GM18870 (cell line): ENCODE data around the gene PPP1R16B.
"Not testable (repeated sequence)": the region's sequence is repeated elsewhere in the genome, so short reads cannot be mapped to it uniquely, and the experiment has no call there.

Source experiments
- ATAC-seq: cut with Tn5 transposase; IDR thresholded peaks from one replicate; pipeline ENCODE4 v1.9.1; 2021; ENCODE audit warnings: moderate library complexity; ENCODE audit not compliant: unreplicated experiment

Gene PPP1R16B

GRCh38 chr20:38843346-38843745 lies 37.8 kb downstream of the PPP1R16B start:
- ATAC-seq: no peak

GRCh38 chr20:38844963-38845362 lies 39.5 kb downstream of the PPP1R16B start:
- no peak for ATAC-seq

DNA sequence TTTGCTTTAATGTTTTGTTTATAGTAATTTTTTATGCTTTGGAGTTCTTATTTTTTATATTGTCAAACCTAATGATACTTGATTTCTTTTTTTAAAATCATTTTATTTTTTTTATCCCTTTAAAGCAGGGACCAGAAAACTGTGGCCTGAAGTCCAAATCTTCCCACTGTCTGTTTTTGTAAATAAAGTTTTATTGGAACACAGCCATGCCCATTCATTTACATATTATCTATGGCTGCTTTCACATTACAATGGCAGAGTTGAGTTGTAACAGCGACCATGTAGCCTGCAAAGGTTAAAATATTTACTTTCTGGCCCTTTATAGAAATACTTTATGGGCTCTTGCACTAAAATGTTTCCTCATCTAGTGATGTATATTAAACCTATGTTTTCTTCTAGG lies 42.3 kb downstream of the PPP1R16B start:
- ATAC-seq: no peak

- no peak for ATAC-seq
Observed at GRCh38 chr20:38853759-38854158, 48.3 kb downstream of the PPP1R16B start.

DNA sequence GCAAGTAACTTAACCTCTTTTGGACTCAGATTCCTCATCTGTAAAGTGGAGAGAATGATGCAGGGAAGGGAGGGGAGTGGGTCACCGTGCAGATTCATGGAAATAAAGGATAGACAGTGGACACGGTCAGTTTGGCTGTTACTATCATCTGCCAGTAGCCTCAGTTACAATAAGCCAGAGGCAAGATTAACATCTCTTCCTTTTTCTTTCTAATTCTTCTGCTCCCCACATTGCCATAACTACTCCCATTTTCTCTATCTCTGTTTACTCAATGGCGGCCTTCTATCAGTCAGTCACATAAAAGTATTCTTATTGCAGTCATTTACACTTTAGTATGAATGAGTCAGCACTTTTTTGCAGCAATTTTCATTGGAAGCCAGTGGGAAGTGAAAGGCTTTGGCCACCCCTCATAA lies 49.2 kb downstream of the PPP1R16B start:
- ATAC-seq: no peak

DNA sequence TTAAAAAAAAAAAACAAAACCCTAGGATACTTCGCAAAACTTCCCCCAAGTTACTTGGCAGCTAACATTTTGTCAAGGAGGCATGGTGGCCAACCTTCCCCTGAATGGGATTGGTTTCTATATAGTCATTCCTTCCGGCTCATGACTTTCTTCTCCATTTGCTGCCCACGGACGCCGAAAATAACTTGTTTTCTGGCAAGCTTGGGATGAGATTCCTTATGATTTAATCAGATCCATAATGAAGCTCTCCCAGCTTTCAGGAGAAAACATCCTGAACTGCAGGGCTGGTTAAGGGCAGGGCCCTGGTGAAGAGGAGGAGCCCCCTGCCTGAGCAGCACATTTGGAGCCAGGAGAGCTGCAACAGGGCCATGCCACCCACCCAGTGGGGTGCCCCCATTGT lies 49.9 kb downstream of the PPP1R16B start:
- no peak for ATAC-seq

DNA sequence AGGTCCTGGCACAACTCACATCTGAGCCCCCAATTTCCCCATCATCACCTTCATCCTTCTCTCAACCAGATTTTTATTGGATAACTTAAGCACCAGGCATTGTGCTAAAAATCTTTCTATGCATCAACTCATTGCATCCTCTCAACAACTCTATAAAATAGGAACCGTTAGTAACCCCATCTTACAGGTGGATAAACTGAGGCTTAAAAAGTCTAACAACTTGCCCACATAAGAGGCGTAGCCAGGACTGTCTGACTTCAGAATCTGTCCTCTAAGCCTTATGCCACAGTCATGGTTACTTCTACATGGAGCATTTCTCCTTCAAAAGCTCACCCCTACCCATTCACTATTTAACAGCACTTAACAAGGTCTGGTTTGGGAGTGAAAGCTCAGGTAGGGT lies 51.1 kb downstream of the PPP1R16B start:
- ATAC-seq: no peak

DNA sequence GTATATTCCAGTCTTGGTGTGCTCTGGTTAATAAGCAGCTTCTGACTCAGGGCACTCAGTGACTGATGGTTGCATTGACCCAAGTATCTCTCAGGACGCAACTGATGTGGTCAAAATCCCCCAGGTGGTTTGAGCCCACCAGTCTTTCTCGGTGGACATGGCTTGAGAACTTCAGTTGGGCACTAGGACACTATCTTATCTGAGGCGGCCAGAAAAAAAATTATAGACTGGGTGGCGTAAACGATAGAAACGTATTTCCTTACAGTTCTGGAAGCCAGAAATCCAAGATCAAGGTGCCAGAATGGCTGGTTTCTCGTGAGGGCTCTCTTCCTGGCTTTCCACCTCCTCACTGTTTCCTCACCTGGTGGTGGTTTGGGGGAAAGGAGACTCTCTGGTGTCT lies 52.2 kb downstream of the PPP1R16B start:
- no peak for ATAC-seq

DNA sequence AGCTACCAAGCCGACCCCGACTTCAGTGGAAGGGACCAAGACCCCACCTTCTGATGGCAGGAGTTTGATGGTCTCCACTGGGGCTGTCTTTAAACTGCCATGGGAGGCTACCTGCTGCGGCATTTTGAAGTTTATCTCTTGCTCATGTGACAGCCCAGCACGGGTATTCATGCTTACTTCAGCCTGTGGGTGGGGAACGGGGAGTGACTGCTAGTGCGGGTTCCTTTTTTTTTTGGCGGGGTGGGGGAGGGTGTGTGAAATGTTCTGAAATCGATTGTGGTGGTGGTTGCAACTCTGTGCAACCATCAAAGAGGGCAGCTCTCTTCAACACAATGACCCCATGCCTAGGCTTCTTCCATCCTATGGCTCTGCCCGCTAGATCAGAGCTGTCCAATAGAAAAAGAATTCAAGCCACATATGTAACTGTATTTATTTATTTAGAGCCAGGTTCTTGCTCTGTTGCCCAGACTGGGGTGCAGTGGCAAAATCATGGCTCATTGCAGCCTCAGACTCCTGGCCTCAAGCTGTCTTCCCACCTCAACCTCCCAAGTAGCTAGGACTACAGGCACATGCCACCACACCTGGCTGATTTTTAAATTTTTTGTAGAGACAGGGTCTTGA lies 53.7 kb downstream of the PPP1R16B start:
- no peak for ATAC-seq

- ATAC-seq: not testable (repeated sequence)
Observed at GRCh38 chr20:38859857-38860256, 54.4 kb downstream of the PPP1R16B start.

DNA sequence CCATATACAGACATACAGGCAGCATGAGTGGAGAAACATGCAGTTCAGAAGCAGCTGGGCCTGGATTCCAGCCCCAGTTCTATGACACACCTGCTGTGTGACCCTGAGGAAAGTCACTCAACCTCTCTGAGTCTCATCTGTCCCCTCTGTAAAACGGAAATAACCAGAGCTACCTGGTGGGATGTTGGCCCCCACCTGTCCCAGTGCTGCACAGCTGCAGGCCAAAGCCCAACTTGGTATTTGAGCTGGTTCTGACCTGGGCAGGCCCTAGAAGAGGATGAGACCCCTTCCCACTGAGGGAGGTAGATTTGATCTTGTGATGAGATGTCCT lies 55.5 kb downstream of the PPP1R16B start:
- ATAC-seq: no peak

DNA sequence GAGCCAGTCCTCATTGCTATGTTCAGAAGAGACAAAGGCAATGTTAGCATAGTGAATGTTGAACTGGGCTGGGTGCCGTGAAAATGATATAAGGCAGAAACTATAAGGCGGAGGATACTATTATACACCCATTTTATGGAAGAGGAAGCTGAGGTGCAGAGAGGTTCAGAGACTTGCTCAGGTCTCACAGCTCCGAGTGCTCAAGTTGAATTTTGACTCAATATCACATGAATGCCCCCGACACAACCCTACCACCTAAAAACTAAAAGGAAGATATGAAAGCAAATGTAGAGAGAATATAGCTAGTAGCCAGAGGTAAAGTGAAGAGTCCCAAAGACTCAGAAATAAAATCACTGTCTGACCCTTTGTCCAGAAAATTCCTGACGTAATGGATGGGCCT lies 56.7 kb downstream of the PPP1R16B start:
- no peak for ATAC-seq

GRCh38 chr20:38863024-38863851 lies 57.7 kb downstream of the PPP1R16B start:
- peak; percentile 48 for ATAC-seq

DNA sequence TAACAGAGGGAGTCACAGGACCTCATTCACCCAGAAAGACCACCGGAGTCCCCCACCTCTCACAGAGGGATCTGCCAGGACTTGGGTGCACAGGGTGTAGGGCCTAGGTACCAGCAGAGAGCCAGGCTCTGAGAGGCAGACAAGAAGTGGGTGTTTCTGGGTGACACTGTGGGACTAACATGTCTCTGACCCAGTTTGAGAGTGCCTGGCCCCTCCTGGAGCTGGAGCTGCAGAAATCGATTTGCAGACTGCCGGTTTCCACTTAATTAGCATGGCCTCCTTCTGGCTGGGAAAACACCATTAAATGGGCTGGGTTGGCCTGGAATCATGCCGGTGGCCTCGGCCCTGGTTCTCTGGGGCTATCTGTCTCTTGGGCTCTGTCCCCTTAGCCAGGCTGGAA lies 59.2 kb downstream of the PPP1R16B start:
- no peak for ATAC-seq

GRCh38 chr20:38866265-38867061 lies 61.0 kb downstream of the PPP1R16B start:
- ATAC-seq: no peak

- ATAC-seq: no peak
Observed at GRCh38 chr20:38867062-38867359, 61.5 kb downstream of the PPP1R16B start.

DNA sequence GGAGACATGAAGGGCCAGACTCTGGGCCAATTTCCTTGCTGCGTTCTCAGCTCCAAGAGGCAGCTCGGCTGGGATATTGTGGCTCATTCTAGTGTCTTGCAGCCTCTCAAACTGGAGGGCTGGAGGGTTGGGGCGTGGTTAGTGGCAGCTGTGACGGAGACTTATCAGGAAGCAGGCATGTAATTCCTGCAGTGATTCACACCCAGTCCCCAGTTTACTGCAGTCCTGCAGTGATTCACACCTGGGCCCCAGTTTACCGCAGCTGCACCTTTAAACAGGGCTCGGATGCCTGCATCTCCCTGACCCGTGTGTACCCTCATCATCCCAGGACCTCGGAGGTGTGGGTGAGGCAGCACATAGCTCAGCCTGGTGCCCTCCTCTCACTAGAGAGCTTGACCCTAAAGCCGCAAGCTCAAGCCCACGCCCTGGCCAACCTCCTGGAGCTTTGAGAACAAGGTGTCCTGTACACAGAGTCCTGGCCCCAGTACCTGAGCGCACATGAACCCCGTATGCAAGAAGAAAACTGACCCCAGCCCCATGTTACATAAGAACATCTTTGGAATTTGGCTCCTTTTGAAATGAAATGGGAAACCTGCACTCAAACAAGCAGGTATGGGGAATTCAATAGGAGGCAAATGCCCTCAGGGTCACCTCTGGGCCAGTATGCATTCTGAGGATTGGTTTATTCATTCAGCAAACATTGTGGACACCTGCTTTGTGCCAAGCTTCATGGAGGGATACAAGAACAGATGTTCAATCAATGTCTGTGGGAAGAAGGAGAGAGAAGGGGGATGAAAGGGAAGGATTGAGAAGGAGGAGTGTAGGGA lies 65.4 kb downstream of the PPP1R16B start:
- no peak for ATAC-seq

GRCh38 chr20:38871560-38871953 lies 66.1 kb downstream of the PPP1R16B start:
- no peak for ATAC-seq

GRCh38 chr20:38872036-38872435 lies 66.5 kb downstream of the PPP1R16B start:
- ATAC-seq: no peak

GRCh38 chr20:38872491-38873049 lies 67.1 kb downstream of the PPP1R16B start:
- ATAC-seq: no peak

- ATAC-seq: peak; percentile 48
Observed at GRCh38 chr20:38873050-38873581, 67.6 kb downstream of the PPP1R16B start.
